Astrocyte (in vitro differentiated cells and primary cell): ENCODE results near the gene LGR6. TPM values are rescaled to one million over a fixed set of nuclear protein-coding genes. Genes with fewer than 3 reads are reported as not detected.

Source experiments
- DNase-seq: peaks from one replicate; pipeline ENCODE4 v3.0.0-alpha.2; 2010; ENCODE audit warnings: low read depth
- FAIRE-seq: peaks from 2 replicates; lab custom pipeline; 2011; peaks lifted over from hg19 to GRCh38; lab: Jason Lieb, UNC
- H2AFZ ChIP-seq: 2 replicates; pipeline ENCODE4 v1.6.0; 2012; ENCODE audit warnings: low read depth, low read length, inconsistent platforms
- H3K27ac ChIP-seq: 2 replicates; pipeline ENCODE4 v1.5.1; 2011; ENCODE audit warnings: low read depth, low read length, inconsistent platforms
- H3K27me3 ChIP-seq: 2 replicates; pipeline ENCODE4 v1.6.0; 2011; ENCODE audit warnings: low read length, inconsistent platforms; ENCODE audit not compliant: insufficient read depth
- H3K36me3 ChIP-seq: 2 replicates; pipeline ENCODE4 v1.5.1; 2011; ENCODE audit warnings: low read length, inconsistent platforms; ENCODE audit not compliant: insufficient read depth
- H3K4me1 ChIP-seq: 2 replicates; pipeline ENCODE4 v1.5.1; 2011; ENCODE audit warnings: low read length, inconsistent platforms; ENCODE audit not compliant: insufficient read depth
- H3K4me2 ChIP-seq: 2 replicates; pipeline ENCODE4 v1.6.0; 2012; ENCODE audit warnings: low read length, inconsistent platforms
- H3K4me3 ChIP-seq: 2 replicates; pipeline ENCODE4 v1.5.1; 2011; ENCODE audit warnings: low read depth, mild to moderate bottlenecking, low read length, inconsistent platforms; ENCODE audit not compliant: insufficient read depth
- H3K79me2 ChIP-seq: 2 replicates; pipeline ENCODE4 v1.6.0; 2012; ENCODE audit warnings: mild to moderate bottlenecking, low read length, inconsistent platforms; ENCODE audit not compliant: insufficient read depth
- H3K9ac ChIP-seq: 2 replicates; pipeline ENCODE4 v1.6.0; 2012; ENCODE audit warnings: mild to moderate bottlenecking, low read length, inconsistent platforms
- H3K9me3 ChIP-seq: 2 replicates; pipeline ENCODE4 v1.5.1; 2012; ENCODE audit warnings: low read depth, mild to moderate bottlenecking, low read length, inconsistent platforms; ENCODE audit not compliant: insufficient read depth
- H4K20me1 ChIP-seq: 2 replicates; pipeline ENCODE4 v1.6.0; 2012; ENCODE audit warnings: low read length, inconsistent platforms; ENCODE audit not compliant: insufficient read depth
- H3K27ac Mint-ChIP-seq: one replicate; pipeline ENCODE4 v1.8.0; 2021; ENCODE audit warnings: mild to moderate bottlenecking, mixed read lengths; ENCODE audit not compliant: unreplicated experiment
- H3K27me3 Mint-ChIP-seq: one replicate; pipeline ENCODE4 v1.8.0; 2021; ENCODE audit warnings: low read depth, mixed read lengths; ENCODE audit not compliant: unreplicated experiment
- H3K36me3 Mint-ChIP-seq: one replicate; pipeline ENCODE4 v1.8.0; 2021; ENCODE audit warnings: low read depth, mixed read lengths; ENCODE audit not compliant: unreplicated experiment
- H3K4me1 Mint-ChIP-seq: one replicate; pipeline ENCODE4 v1.8.0; 2021; ENCODE audit warnings: low read depth, mixed read lengths; ENCODE audit not compliant: unreplicated experiment
- H3K4me3 Mint-ChIP-seq: one replicate; pipeline ENCODE4 v1.8.0; 2021; ENCODE audit warnings: mild to moderate bottlenecking, moderate library complexity, mixed read lengths; ENCODE audit not compliant: unreplicated experiment
- H3K9me3 Mint-ChIP-seq: one replicate; pipeline ENCODE4 v1.8.0; 2021; ENCODE audit warnings: mild to moderate bottlenecking, mixed read lengths; ENCODE audit not compliant: unreplicated experiment
- EZH2 ChIP-seq: IDR thresholded peaks from 2 replicates; pipeline ENCODE4 v1.6.1; 2012; ENCODE audit warnings: mild to moderate bottlenecking, low read length, inconsistent platforms; ENCODE audit not compliant: insufficient read depth
- total RNA-seq: library from RNA; stranded (reverse); gene quantifications from 2 replicates; pipeline ENCODE4 v1.2.1, GENCODE V29; 2021
- TF ChIP-seq, protein P1 (sequence below): IDR thresholded peaks from 2 replicates; pipeline ENCODE4 v1.5.1; 2011; ENCODE audit warnings: low read depth, mild to moderate bottlenecking, inconsistent platforms, low read length, moderate library complexity; ENCODE audit not compliant: insufficient read depth

LGR6 gene
- total RNA-seq, 1 donor from 2014 or later = 0.27 TPM

DNA sequence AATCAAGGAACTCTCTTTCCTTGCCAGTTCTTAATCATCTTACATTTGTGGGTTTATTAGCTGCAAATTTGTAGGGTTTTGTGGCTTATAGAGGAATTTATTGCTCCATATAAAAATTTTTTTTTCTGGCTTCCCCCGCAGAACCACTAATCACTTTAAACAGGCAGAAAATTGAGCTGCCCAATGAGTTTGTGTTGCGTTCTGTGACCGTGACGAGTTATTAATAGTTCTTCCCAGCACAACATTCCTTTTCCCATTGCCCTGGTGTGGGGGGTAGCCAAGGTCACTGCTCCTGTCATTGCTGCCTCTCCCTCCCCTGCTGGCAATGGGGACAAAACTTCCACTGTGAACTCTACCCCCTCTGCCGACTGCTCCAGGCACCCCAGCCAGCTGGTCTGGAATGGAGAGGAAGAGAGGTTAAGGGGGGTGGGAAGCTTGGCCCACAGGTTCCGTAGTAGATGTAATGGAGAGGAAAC, 93.1 kb downstream of the LGR6 start:
- Mint-ChIP-seq H3K27me3 (peaks cover 2% of the 10 kb centered on the region), H3K27ac (no peak overlapping the region)

DNA sequence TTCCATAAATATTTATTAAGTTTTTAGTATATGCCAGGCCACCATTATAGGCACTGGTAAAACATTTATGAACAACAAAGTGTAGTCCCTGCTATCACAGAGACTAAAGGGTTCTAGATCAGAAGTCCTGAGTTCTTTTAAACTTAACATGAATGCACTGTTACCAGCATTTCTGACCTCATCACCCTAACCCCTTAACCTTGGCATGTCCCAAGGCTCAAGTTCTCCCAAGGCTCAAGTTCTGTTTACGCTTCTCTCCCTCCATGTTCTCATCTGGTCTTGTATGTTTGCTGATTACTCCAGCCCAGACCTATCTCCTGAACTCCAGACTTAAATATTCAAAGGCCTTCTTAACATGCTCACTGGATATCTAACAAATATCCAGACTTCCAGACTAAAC, 93.6 kb downstream of the LGR6 start:
- H3K9me3 Mint-ChIP-seq = peaks cover 2% of the 10 kb centered on the region
- FAIRE-seq = no peak
- Histone ChIP-seq H3K4me1 (peaks cover 47% of the 10 kb centered on the region), H3K4me3 (no peak overlapping the region), H2AFZ (no peak overlapping the region), H3K27ac (no peak overlapping the region), H3K79me2 (no peaks in the 10 kb centered on the region), H4K20me1 (no peaks in the 10 kb centered on the region), H3K36me3 (no peaks in the 10 kb centered on the region), H3K4me2 (no peak overlapping the region), H3K9me3 (no peaks in the 10 kb centered on the region), H3K27me3 (no peaks in the 10 kb centered on the region), H3K9ac (no peak overlapping the region)
- TF ChIP-seq, protein P1, sequence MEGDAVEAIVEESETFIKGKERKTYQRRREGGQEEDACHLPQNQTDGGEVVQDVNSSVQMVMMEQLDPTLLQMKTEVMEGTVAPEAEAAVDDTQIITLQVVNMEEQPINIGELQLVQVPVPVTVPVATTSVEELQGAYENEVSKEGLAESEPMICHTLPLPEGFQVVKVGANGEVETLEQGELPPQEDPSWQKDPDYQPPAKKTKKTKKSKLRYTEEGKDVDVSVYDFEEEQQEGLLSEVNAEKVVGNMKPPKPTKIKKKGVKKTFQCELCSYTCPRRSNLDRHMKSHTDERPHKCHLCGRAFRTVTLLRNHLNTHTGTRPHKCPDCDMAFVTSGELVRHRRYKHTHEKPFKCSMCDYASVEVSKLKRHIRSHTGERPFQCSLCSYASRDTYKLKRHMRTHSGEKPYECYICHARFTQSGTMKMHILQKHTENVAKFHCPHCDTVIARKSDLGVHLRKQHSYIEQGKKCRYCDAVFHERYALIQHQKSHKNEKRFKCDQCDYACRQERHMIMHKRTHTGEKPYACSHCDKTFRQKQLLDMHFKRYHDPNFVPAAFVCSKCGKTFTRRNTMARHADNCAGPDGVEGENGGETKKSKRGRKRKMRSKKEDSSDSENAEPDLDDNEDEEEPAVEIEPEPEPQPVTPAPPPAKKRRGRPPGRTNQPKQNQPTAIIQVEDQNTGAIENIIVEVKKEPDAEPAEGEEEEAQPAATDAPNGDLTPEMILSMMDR = no peak
- peaks cover 51% of the 10 kb centered on the region for H3K4me1 Mint-ChIP-seq
- H3K27me3 Mint-ChIP-seq = peaks cover 2% of the 10 kb centered on the region
- H3K4me3 Mint-ChIP-seq = no peak overlapping the region
- peaks cover 2% of the 10 kb centered on the region for H3K36me3 Mint-ChIP-seq
- DNase-seq = no peak
- H3K27ac Mint-ChIP-seq = no peak overlapping the region

More for the DNA sequence above, 93.1 kb downstream of the LGR6 start:
- H3K36me3 Mint-ChIP-seq = peaks cover 2% of the 10 kb centered on the region
- Histone ChIP-seq H2AFZ (no peak overlapping the region), H3K79me2 (no peaks in the 10 kb centered on the region), H3K27me3 (no peaks in the 10 kb centered on the region), H3K36me3 (no peaks in the 10 kb centered on the region), H3K9me3 (no peaks in the 10 kb centered on the region), H3K9ac (no peak overlapping the region), H4K20me1 (no peaks in the 10 kb centered on the region), H3K4me1 (peaks cover 47% of the 10 kb centered on the region), H3K4me3 (no peak overlapping the region), H3K4me2 (peak overlapping the region; percentile 20), H3K27ac (no peak overlapping the region)
- H3K9me3 Mint-ChIP-seq = no peaks in the 10 kb centered on the region
- DNase-seq (peak; percentile 77), FAIRE-seq (no peak)
- H3K4me3 Mint-ChIP-seq = no peak overlapping the region
- TF ChIP-seq, protein P1 = no peak
- no peak for TF ChIP-seq EZH2
- peaks cover 53% of the 10 kb centered on the region for H3K4me1 Mint-ChIP-seq

DNA sequence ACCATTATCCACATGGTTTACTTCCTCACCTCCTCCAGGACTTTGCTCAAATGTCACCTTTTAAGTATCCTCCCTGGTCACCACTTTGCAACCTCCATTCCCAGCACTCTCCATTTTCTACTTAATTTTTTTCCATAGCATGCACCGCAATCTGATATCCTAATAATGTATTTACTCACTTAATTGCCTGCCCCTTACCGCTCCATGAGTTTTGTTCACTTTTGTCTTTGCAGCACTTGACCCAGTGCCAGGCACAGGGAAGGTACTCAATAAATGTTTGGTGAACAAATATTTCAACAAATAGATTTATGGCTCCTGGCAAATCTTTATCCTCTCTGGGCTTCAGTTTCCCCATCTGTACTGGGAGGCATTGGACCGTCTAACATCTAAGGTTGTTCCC, 94.6 kb downstream of the LGR6 start:
- no peak overlapping the region for H3K27ac Mint-ChIP-seq
- H3K4me1 ChIP-seq = peaks cover 40% of the 10 kb centered on the region
- no peaks in the 10 kb centered on the region for H3K36me3 ChIP-seq
- H3K4me3 ChIP-seq = no peak overlapping the region
- no peak overlapping the region for H2AFZ ChIP-seq
- no peaks in the 10 kb centered on the region for H3K79me2 ChIP-seq
- FAIRE-seq = no peak
- H3K27ac ChIP-seq = no peak overlapping the region
- peaks cover 2% of the 10 kb centered on the region for H3K36me3 Mint-ChIP-seq
- peaks cover 2% of the 10 kb centered on the region for H3K9me3 Mint-ChIP-seq
- no peak overlapping the region for H3K4me3 Mint-ChIP-seq
- no peaks in the 10 kb centered on the region for H3K9me3 ChIP-seq
- H4K20me1 ChIP-seq = no peaks in the 10 kb centered on the region
- H3K4me2 ChIP-seq = no peak overlapping the region
- H3K4me1 Mint-ChIP-seq = peaks cover 46% of the 10 kb centered on the region
- H3K27me3 Mint-ChIP-seq = peaks cover 2% of the 10 kb centered on the region
- no peak overlapping the region for H3K9ac ChIP-seq
- DNase-seq = no peak
- no peak for TF ChIP-seq EZH2
- TF ChIP-seq, protein P1 = no peak
- no peaks in the 10 kb centered on the region for H3K27me3 ChIP-seq
